ENCODE data around the gene ICE1. TPM values are rescaled to one million over a fixed set of nuclear protein-coding genes. Genes with fewer than 3 reads are reported as not detected.
A peak's percentile ranks its signal among the peaks of the same experiment; 100 is the strongest.

The ICE1 gene
- total and polyA plus RNA-seq, 2 of the 4 experiments (the other 2 are of a cell fraction) = 9.0 to 18.5 TPM

- no peak overlapping the region for H4K8ac ChIP-seq (ENCODE audit: low read depth in 2 of 2, low read length in 2 of 2)
- H2BK20ac ChIP-seq (ENCODE audit: low read depth, low read length) = no peak overlapping the region
- peaks cover 8 to 58% of the 10 kb centered on the region in 2 experiments; a peak in 3 of 4 replicates for H3K79me1 ChIP-seq (ENCODE audit: low read depth in 1 of 2, low read length in 2 of 2)
- H4K20me1 ChIP-seq (ENCODE audit: insufficient read depth, low read length) = peaks cover 51% of the 10 kb centered on the region
- no peak overlapping the region for H2AK9ac ChIP-seq (replicated peaks; ENCODE audit: low read depth, low read length, poor library complexity)
- no peaks in the 10 kb centered on the region; the same call in 1 of the 2 replicates for H3K36me3 ChIP-seq (ENCODE audit: control insufficient read depth, insufficient read depth, low read length)
- peaks cover 6% of the 10 kb centered on the region for H3K4me1 ChIP-seq (ENCODE audit: control insufficient read depth, insufficient read depth, low read length)
- no peak overlapping the region for H3K4me3 ChIP-seq (ENCODE audit: insufficient read depth, low read depth, low read length)
- WGBS, 2 experiments (ENCODE audit: extremely low coverage in 2 of 2, insufficient read length in 1 of 2) = 86% methylated on average over 1 of the region's 2 CpGs; no CpG with 5 or more reads in 1 of the 2 experiments
- dilution Hi-C loops (cut with HindIII; ENCODE audit: low sequenced_read_pairs, unreplicated experiment) (no loop called here), intact Hi-C loops (cut with micrococcal nuclease) (no loop called here), in situ Hi-C loops (cut with MboI; ENCODE audit: low sequenced_read_pairs) (loop anchor here (5.0 kb wide), 1 partner anchor 282 kb away; the partner anchor contains the start of gene ADAMTS16)
- peak overlapping the region; percentile 32; the same call in 1 of the 2 replicates for H3K4me2 ChIP-seq (ENCODE audit: low read depth, low read length)
- H2BK5ac ChIP-seq (ENCODE audit: low read depth, low read length, poor library complexity, severe bottlenecking) = no peak overlapping the region
- no peak overlapping the region for H2AK5ac ChIP-seq (ENCODE audit: low read depth, low read length)
- ChIA-PET CTCF (no interaction called here), POLR2A (ENCODE audit: unreplicated experiment) (no interaction called here)
- H3K9ac ChIP-seq (ENCODE audit: low read depth, low read length) = no peak overlapping the region
- H3K27ac ChIP-seq (ENCODE audit: insufficient read depth, low read length) = no peak overlapping the region
- TF ChIP-seq FOS (IDR thresholded peaks at IDR 0.05; ENCODE audit: low read depth, low read length) (no peak), CTCF (conservative IDR thresholded peaks at IDR 0.05; ENCODE audit: low read depth, low read length) (no peak), CEBPB (IDR thresholded peaks at IDR 0.05; ENCODE audit: low read depth, low read length) (no peak), MAZ (IDR thresholded peaks at IDR 0.05; ENCODE audit: borderline replicate concordance, low read depth, low read length) (no peak), MXI1 (IDR thresholded peaks at IDR 0.05; ENCODE audit: borderline replicate concordance, low read depth, low read length) (no peak), RAD21 (IDR thresholded peaks at IDR 0.05; ENCODE audit: low read length) (no peak), USF2 (IDR thresholded peaks at IDR 0.05; ENCODE audit: low read depth, low read length) (no peak), RFX5 (IDR thresholded peaks at IDR 0.05; ENCODE audit: low read depth, low read length) (no peak), NFE2L2 (IDR thresholded peaks at IDR 0.05; ENCODE audit: low read depth, low read length) (no peak), POLR2A (IDR thresholded peaks at IDR 0.05; ENCODE audit: low read depth, low read length) (no peak)
- DNase-seq (no peak), ATAC-seq (ENCODE audit: low read depth) (no peak)
- no peak overlapping the region for H3K23ac ChIP-seq (ENCODE audit: low read depth, low read length)
- H3K18ac ChIP-seq (ENCODE audit: low read depth, low read length) = no peak overlapping the region
- H4K5ac ChIP-seq (ENCODE audit: low read depth, low read length) = no peak overlapping the region
- no peak overlapping the region for H2BK15ac ChIP-seq (ENCODE audit: low read depth, low read length)
- H4K91ac ChIP-seq (ENCODE audit: insufficient read depth, low read depth, low read length) = no peak overlapping the region
- H3K9me1 ChIP-seq (ENCODE audit: insufficient read depth, low read length) = peaks cover 13% of the 10 kb centered on the region
- no peaks in the 10 kb centered on the region for H3K27me3 ChIP-seq (ENCODE audit: control insufficient read depth, insufficient read depth, low read length)
- no peak overlapping the region for H3K56ac ChIP-seq (ENCODE audit: extremely low read depth, insufficient read depth, low read length)
- BruUV-seq (replicated peaks) = no TSS peak
- H3K4ac ChIP-seq (ENCODE audit: low read depth, low read length) = no peak overlapping the region
- no peak overlapping the region for H2AFZ ChIP-seq (replicated peaks; ENCODE audit: low read length, poor library complexity)
- no peaks in the 10 kb centered on the region for H3K9me3 ChIP-seq (ENCODE audit: control insufficient read depth, insufficient read depth, low read length)
- H3K14ac ChIP-seq (replicated peaks; ENCODE audit: low read depth, low read length) = no peak overlapping the region
- no peak overlapping the region for H2BK120ac ChIP-seq (ENCODE audit: low read depth, low read length)
Measured at GRCh38 chr5:5424736-5425135, 2.3 kb downstream of the ICE1 start.
